ENCODE data around the gene SMYD4.
A peak's percentile ranks its signal among the peaks of the same experiment; 100 is the strongest.

SMYD4 gene

DNA sequence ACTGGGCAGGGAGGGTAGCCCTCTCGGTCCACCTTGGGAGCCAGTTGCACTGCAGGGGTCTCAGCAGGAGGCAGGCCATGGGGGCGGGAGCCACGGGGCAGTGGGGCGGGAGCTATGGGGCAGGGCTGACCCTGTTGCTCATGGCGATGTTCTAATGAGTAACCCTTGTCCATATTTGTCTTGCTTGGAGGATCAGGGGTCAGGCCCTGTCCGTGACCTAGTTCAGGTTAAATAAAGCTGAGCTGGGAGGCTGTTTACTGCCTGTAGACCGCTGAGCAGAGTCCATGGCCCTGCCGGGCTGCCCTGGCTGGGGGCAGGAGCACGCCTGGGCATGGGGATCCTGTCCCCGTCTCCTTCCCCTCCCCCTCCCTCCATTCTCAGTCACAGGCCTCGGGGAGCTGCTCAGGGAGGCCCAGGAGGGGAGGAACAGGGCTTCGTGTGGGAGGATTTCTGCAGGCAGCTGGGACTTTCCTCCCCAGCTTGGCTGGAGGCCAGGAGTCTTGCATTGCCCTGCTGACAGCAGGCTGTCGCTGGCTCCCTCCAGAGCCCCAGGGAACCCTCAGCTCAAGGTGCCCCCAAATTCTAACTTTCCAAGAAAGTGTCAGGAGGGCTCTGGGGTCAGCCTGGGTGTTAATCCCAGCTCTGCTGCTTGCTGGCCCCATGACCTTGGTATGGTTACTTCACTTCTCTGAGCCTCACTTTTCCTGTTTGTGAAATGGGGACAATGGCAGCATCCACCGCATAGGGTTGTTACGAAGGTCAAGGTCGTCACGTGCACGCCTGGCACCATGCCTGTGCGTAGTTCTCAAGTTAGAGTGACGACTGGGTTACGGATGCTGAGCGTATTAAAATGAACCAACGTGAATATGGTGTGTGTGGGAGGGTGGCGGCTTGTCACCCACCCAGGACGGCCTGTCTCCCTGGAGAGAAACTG is 93.1 kb downstream of the SMYD4 start:
- no peak overlapping the region for H3K4me3 ChIP-seq (ENCODE audit: low read depth, low read length)
- ChIA-PET CTCF (interaction anchor here (1.2 to 1.5 kb wide), 3 partner anchors 15 to 47 kb away, joined by 3 to 7 read pairs (median 6); no protein-coding TSS in a partner anchor), POLR2A (interaction anchor here (0.7 to 0.9 kb wide), 2 partner anchors 20 to 33 kb away, joined by 3 to 5 read pairs; no protein-coding TSS in a partner anchor)
- TF ChIP-seq, protein P1, sequence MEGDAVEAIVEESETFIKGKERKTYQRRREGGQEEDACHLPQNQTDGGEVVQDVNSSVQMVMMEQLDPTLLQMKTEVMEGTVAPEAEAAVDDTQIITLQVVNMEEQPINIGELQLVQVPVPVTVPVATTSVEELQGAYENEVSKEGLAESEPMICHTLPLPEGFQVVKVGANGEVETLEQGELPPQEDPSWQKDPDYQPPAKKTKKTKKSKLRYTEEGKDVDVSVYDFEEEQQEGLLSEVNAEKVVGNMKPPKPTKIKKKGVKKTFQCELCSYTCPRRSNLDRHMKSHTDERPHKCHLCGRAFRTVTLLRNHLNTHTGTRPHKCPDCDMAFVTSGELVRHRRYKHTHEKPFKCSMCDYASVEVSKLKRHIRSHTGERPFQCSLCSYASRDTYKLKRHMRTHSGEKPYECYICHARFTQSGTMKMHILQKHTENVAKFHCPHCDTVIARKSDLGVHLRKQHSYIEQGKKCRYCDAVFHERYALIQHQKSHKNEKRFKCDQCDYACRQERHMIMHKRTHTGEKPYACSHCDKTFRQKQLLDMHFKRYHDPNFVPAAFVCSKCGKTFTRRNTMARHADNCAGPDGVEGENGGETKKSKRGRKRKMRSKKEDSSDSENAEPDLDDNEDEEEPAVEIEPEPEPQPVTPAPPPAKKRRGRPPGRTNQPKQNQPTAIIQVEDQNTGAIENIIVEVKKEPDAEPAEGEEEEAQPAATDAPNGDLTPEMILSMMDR (IDR thresholded peaks at IDR 0.05; ENCODE audit: insufficient read depth, low read length, missing control alignments): no peak
- DNase-seq (ENCODE audit: low read depth, low spot score): peak; percentile 40

DNA sequence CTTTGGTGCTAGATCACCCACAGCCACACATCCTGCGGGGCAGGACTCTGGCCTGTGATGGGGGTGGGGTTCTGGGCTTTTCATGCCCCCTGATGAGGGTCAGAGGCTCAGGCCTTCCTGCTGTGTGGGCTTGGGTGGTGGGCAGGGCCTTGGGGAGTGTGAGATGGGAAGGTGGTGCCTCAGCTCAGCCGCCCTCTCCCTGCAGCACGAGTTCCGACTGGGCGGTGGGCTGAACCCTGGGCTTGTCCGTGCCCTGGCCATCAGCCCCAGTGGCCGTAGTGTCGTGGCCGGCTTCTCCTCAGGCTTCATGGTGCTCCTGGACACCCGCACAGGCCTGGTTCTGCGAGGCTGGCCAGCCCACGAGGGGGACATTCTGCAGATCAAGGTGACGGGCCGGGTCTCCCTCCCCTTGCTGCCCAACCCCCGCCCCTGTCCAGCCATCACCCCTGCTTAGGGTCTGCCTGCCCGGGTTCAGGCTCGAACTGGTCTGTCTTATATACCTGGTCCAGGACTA is 93.8 kb downstream of the SMYD4 start:
- ChIA-PET CTCF (interaction anchor here (1.4 to 1.5 kb wide), 2 partner anchors 14 to 48 kb away, joined by 6 to 7 read pairs; no protein-coding TSS in a partner anchor), POLR2A (interaction anchor here (0.9 kb wide), 1 partner anchor 19 kb away, joined by 5 read pairs; no protein-coding TSS in a partner anchor)
- DNase-seq (ENCODE audit: low read depth, low spot score): no peak
- TF ChIP-seq, protein P1 (IDR thresholded peaks at IDR 0.05; ENCODE audit: insufficient read depth, low read length, missing control alignments): no peak
- no peak overlapping the region for H3K4me3 ChIP-seq (ENCODE audit: low read depth, low read length)

DNA sequence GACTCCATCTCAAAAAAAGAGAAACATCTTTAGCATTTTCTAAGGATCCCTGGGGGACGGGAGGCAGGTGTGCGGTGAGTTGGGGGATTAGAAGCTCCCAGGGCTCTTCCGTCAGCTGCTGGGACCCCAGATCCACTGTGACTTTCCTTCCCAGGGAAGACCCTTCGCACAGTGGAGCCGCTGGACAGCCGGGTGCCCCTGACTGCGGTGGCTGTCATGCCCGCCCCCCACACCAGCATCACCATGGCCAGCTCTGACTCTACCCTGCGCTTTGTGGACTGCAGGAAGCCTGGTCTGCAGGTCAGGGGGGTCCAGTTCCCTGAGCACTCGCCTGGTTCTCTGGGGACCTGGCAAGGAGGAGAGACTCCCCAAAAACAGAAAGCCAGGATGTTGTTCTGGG is 94.3 kb downstream of the SMYD4 start:
- DNase-seq (ENCODE audit: low read depth, low spot score): no peak
- POLR2A ChIA-PET: interaction anchor here (0.7 kb wide), 1 partner anchor 33 kb away, joined by 3 read pairs; no protein-coding TSS in a partner anchor
- no peak overlapping the region for H3K4me3 ChIP-seq (ENCODE audit: low read depth, low read length)
- TF ChIP-seq, protein P1 (IDR thresholded peaks at IDR 0.05; ENCODE audit: insufficient read depth, low read length, missing control alignments): no peak
- CTCF ChIA-PET: no interaction called here

DNA sequence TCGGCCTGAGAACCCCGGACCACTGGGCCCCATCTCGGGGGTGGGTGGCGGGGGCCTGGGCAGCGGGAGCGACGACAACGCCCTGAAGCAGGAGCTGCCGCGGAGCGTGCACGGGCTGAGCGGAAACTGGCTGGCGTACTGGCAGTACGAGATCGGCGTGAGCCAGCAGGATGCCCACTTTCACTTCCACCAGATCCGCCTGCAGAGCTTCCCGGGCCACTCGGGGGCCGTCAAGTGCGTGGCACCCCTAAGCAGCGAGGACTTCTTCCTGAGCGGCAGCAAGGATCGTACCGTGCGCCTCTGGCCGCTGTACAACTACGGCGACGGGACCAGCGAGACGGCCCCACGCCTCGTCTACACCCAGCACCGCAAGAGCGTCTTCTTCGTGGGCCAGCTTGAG is 95.9 kb downstream of the SMYD4 start:
- no peak for DNase-seq (ENCODE audit: low read depth, low spot score)
- ChIA-PET CTCF (interaction anchor here (1.7 kb wide), 1 partner anchor 12 kb away, joined by 4 read pairs; no protein-coding TSS in a partner anchor), POLR2A (no interaction called here)
- TF ChIP-seq, protein P1 (IDR thresholded peaks at IDR 0.05; ENCODE audit: insufficient read depth, low read length, missing control alignments): no peak
- no peak overlapping the region for H3K4me3 ChIP-seq (ENCODE audit: low read depth, low read length)

DNA sequence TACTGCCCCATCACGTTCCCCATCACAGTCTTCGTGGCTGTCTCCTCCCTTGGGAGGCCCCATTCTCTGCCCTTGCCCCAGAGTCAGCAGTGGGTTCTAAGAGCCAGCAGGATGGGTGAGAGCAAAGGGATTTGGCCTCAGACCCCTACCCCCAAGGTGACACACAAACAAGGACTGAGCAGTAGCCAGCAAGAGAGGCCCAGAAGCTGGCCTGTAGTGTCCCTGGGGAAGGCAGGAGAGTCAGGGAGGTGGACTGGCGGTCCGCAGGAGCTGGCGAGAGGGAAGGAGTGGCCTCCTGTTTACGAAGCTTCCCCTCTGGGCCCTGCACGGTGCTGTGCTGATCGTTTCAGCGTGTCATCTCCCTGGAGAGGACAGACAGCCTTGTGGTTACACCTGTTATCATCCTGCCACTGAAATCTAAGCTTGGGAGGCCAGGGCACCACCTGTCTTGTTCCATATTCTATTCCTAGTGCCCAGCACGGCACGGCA is 96.8 kb downstream of the SMYD4 start:
- ChIA-PET POLR2A (interaction anchor here (1.6 kb wide), 1 partner anchor 16 kb away, joined by 9 read pairs; no protein-coding TSS in a partner anchor), CTCF (interaction anchor here (1.7 to 3.1 kb wide), 2 partner anchors 11 to 51 kb away, joined by 4 to 9 read pairs; no protein-coding TSS in a partner anchor)
- no peak for DNase-seq (ENCODE audit: low read depth, low spot score)
- no peak overlapping the region for H3K4me3 ChIP-seq (ENCODE audit: low read depth, low read length)
- TF ChIP-seq, protein P1 (IDR thresholded peaks at IDR 0.05; ENCODE audit: insufficient read depth, low read length, missing control alignments): no peak

Measured in AG04449 (cell line).